Hippocampal formation (tissue), 2 donors: ENCODE data around the gene PANK2.
"Not testable (repeated sequence)": the region's sequence is repeated elsewhere in the genome, so short reads cannot be mapped to it uniquely, and the experiment has no call there.

Experiments
- DNase-seq, 2 donors: peaks; one replicate each; lab custom pipeline; 2025; lab: John Stamatoyannopoulos, UW

The PANK2 gene

DNA sequence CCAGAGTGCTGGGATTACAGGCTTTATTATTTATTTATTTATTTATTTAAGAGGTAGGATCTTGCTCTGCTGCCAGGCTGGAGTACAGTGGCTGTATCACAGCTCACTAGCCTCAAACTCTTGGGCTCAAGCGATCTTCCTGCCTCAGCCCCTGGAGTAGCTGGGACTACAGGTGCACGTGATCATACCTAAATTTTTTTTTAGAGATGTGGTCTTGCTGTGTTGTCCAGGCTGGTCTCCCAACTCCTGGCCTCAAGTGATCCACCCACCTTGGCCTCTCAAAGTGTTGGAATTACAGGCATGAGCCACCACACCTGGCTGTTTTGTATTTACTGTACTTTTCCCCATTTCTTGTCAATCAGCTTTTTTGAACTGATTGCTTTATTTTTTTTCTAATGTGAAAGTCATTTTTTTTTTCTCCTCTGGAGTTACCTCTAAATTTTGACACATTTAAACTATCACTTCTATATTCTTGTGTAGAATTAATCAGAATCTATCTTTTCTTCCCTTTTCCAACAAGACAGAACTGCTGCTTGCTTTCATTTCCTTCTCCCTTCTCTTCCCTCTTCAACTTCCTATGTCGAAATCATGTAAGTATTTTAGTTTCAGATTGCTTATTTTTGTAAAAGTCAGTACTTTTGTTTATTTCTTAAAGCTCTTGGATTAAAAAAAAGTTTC is 12.0 kb downstream of the PANK2 start:
- no peak for DNase-seq

DNA sequence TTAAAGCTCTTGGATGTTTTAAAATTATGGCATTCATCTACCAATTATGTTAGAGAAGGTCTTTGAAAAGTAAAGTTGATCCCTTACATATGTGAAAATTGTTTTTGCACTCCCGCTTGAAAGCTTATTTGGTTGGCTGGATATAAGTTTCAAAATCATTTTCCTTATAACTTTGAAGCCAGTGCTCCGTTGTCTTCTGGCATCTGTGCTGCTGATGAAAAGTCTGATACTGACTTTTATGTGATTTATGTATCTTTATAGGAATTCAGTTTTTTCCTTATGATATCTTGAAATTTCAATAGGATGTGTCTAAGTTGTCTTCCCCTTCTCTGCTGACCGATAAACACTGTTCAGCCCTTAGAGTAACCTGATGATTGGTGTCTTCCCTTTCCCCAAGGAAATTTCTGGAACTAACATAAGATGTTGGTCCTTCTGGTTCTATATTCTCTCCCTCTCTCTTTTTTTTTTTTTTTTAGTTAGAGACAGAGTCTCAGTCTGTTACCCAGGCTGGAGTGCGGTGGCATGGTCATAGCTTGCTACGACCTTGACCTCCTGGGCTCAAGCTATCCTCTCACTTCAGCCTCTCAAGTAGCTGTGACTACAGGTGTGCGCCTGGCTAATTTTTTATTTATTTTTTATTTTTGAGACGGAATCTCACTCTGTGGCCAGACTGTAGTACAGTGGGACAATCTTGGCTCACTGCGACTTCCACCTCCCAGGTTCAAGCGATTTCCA is 12.7 kb downstream of the PANK2 start:
- no peak for DNase-seq

DNA sequence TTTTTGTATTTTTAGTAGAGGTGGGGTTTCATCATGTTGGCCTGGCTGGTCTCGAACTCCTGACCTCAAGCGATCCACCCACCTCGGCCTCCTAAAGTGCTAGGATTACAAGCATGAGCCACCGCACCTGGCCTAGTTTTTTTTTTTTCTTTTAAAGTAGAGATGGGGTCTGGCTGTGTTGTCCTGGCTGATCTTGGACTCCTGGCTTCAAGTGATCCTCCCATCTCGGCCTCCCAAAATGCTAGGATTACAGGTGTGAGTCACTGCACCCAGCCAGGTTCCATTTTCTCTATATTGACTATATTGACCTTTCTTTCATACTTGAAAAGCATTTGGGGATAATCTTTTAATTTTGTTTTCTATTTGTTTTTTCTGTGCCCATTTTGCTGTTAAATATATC is 13.3 kb downstream of the PANK2 start:
- DNase-seq: no peak

DNA sequence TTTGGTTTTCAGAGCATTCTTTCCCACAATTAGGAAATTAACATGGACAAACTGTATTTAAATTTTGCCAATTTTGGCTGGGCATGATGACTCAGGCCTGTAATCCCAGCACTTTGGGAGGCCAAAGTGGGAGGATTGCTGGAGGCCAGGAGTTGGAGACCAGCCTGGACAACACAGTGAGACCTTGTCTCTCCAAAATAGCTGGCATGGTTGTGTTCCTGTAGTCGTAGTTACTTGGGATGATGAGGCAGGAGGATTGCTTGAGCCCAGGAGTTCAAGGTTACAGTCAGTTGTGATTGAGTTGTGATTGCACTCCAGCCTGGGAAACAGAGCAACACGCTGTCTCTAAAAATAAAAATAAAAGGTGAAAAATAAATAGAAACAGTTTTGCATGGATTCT is 15.0 kb downstream of the PANK2 start:
- no peak for DNase-seq

DNA sequence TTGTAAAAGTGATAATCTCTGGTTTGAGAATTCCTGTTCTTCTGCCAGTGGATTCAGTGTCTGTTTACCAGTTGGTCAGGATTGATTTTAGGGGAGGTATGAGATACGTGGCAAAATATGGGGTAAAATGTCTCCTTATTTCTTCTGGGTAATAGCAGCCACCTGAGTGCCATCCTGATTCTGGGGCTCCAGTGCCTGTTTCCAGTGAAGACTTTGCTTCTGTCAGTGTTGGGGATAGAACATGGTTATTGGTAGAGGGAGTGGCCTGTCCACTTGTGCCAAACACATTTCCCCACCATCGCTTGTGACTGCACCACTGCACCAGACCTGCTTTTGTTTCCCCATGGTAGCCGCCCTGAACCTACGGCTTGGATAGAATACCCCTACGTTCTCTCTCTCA is 15.7 kb downstream of the PANK2 start:
- no peak for DNase-seq

DNA sequence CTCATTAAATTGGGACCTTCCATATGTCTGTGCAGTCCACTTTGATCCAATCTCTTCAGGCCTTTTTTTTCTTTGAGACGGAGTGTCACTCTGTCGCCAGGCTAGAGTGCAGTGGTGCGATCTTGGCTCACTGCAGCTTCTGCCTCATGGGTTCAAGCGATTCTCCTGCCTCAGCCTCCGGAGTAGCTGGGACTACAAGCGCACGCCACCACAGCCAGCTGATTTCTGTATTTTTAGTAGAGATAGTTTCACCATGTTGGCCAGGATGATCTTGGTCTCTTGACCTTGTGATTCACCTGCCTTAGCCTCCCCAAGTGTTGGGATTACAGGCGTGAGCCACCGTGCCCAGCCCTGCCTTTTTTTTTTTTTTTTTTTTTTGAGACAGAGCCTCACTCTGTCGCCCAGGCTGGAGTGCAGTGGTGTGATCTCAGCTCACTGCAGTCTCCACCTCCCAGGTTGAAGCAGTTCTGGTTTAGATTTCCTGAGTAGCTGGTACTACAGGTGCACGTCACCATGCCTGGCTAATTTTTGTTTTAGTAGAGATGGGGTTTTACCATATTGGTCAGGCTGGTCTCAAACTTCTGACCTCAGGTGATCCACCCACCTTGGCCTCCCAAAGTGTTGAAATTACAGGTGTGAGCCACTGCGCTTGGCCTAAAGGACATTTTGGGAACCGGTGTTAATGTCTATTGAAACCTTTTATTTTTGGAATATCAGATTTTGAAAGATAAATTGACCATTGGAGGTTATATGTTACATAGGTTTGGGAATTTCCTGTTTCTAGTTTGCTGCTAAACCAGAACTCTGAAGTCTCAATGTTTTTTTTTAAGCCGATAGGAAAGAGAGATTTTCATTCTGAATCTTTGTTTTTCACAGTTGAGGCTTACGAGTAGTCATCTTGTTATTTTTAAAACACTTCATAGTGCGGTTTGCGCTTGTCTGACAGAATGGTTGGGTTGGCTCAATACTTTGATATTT is 17.8 kb downstream of the PANK2 start:
- DNase-seq: not testable (repeated sequence)

DNA sequence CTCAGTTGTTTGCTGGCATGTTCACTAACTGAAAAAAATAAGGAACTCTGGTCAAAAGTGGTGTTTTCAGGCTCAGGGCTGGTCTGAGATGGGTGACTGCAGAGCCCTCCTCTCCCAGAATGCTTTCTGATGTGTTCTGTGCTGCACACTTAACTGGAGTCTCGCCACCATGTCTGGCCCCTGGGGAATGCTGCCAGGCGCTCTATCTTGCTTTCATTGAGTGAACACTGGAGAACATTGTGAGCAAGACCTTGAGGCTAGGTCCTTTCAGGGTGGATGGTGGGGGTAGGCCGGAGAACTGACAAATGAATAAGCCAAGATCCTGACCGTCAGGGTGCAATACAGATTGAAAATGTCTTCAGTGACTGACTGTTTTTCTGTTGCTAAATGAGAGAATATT is 19.5 kb downstream of the PANK2 start:
- DNase-seq: peak in 1 of 2 donors; percentile 29

DNA sequence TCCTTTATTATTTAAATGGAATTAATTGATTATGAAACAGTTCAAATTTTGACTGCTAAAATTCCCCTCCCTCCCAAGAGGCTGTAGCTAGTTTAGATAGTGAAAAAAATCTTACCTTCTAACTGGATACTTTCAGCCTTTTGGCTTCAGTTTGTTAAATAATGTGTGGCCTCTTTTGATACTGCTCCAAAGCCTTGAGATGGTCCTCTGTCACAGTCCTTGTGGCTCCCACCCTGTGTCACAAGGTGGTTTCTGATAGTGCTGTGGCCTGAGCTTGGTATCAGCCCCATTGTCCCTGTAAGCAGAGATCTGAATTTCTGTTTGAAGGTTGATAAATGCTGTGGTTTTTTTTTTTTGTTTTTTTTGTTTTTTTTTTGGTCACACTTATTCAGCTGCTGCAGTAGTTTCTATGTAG is 20.8 kb downstream of the PANK2 start:
- DNase-seq: no peak

DNA sequence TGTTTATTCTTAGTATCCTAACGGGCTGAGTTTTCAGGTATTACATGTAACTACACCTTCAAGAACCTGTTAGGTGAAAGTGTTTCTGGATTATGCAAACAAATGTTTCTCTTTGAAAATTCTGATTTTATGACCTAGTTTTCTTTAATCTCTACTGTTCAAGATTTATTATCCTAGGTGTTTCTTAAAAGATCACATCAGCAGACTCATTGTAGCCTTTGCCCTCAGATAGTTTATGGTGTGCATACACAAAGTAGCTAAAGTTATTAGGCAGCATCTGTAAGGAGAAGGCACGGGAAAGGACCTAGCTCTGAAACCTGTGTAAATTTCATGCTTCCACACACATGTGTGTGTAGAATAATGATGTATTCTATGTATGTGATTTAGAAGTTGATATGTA is 21.7 kb downstream of the PANK2 start:
- DNase-seq: no peak

DNA sequence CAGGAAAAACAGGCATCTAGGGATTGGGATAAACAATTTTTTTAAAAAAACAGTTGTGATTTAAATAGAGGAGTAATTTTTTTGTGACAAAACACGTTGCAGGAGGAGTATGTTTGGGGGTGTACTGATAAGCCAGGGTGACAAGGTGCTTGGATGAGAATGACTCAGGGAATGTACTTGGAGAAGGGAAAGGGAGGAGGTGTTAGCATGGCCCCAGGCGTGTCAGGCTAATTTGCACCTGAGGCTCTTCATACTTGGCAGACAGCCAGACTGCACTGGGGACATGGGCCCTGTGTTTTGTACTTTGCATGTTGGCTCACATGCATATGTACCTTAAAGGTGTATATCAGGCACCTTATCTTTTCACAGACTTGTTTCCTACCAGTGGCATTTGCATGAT is 22.8 kb downstream of the PANK2 start:
- no peak for DNase-seq

DNA sequence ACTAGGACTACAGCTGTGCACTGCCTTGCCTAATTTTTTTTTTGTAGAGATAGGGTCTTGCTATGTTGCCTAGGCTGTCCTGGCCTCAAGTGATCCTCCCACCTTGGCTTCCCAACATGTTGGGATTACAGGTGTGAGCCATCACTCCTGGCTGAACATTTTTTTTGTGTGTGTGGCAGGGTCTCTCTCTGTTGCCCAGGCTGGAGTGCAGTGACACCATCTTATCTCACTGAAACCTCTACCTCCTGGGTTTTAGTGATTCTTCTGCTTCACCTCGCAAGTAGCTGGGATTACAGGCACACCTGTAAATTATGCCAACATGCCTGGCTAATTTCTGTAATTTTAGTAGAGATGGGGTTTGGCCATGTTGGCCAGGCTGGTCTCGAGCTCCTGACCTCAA is 25.3 kb downstream of the PANK2 start:
- DNase-seq: no peak

DNA sequence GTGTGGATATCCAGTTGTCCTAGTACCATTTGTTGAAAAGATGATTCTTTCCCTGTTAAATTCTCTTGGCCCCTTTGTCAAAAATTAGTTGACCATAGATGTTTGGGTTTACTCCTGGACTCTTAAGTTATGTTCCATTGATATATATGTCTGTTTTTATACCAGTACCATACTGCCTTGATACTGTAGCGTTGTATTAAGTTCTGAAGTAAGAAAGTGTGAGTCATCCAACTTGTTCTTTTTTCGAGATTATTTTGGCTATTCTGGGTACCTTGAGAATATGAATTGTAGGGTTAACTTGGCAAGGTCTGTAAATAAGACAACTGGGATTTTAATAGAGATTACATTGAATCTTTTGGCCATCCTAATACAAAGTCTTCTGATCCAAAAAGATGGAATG is 26.5 kb downstream of the PANK2 start:
- DNase-seq: no peak

DNA sequence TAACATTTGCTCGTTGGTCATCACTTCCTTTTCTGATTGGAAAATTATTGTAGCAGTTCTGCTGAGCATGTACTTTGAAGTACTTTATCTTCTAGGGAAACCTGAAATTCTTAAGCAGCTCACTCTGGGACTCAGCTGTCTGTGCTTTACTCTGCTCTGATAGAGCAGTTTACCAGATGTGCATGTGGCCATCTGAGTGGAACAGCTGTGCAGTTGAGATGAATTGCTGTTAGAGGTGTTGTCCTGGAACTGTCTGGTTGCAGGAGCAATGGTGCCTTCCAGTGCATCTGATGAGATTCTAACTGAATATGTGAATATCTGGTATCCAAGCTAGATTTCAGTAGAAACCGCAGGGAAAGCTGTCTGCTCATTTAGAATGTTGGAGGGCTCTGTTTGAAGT is 27.2 kb downstream of the PANK2 start:
- no peak for DNase-seq

DNA sequence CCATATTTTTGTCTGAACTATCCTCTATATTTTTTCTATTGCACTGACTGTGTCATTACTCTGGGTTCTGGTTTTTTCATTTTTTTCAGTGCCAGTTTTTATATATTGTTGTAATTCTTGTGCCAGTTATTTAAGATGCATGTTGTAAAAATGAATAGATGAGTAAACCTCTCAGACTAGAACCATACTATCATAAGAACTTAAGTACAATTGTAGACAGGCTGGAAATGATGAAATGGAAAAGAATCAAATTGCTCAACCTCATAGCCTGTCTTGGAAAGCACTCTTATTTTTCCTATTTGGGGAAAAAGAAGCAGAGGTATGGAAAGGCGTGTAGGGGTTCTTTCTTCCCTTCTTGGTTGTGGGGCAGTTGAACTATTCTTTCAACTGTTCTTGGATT is 30.2 kb downstream of the PANK2 start:
- DNase-seq: no peak

DNA sequence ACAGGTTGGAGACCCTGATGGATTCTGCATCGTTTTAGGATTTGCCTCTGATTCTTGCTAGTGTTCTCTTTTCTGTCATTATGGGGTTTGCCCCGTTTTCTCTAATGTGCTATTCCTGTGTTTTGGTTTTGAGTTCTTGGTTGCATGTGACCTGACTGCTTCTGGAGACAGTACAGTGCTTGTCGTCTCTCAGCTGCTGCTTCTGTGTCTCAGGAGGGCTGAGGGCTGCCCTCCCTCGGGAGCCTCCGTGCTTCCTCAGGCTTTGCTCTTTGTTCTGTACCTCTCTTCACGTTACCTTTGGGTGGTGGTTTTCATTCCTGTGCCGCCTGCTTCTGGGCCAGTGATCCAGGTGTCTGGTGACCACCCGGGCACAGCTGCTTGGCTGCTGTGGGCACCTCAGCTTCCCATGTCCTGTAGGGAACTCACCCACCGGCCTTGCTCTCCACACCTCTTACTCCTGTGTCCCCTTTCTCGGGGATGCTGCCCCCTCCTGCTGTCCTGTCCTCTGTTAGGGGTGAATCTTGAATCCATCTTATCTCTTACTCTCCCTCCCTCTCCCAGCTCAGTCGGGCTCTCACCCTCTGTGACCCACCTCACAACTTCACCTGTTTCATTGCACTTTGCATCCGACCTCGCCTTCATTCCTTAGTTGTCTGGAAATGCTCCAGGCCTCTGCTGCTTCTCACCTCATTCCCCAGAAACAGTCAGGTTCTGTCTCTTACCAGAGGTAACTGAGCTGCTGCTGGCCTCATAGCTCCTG is 33.2 kb downstream of the PANK2 start:
- no peak for DNase-seq

DNA sequence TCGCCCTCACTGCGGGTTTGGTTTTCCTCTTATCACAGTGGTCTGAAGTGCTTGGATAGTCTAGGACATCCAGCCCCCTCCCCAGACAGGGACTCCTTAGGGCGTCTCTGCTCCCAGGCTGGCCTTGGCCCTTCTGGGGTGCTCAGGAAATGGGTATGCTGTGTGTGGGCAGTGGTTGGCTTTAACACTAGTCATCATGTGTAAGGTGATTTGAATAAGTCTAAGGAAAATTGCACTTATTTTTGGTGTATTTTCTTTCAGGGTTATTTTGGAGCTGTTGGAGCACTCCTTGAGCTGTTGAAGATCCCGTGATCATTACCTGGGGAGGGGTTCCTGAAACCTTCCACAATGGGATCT is 33.8 kb downstream of the PANK2 start:
- no peak for DNase-seq

DNA sequence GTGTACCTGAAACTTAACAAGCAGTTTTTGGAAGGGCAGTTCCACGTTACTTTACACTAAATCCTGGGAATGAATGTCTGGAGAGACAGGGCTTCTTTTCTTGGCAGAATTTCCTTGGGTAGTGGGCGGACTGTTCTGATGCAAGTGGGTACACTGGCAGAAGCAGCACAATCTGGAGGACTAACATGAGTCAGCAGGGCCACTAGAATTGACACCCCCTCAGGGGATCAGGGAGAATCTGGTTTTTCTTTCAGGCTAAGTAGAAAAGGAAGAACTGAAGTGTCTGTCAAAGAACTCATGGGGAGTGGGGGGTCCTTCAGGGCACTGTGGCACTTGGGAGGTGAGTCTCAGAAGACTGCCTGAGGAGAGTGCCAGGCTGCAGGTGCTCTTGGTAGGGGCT is 34.6 kb downstream of the PANK2 start:
- DNase-seq: no peak

DNA sequence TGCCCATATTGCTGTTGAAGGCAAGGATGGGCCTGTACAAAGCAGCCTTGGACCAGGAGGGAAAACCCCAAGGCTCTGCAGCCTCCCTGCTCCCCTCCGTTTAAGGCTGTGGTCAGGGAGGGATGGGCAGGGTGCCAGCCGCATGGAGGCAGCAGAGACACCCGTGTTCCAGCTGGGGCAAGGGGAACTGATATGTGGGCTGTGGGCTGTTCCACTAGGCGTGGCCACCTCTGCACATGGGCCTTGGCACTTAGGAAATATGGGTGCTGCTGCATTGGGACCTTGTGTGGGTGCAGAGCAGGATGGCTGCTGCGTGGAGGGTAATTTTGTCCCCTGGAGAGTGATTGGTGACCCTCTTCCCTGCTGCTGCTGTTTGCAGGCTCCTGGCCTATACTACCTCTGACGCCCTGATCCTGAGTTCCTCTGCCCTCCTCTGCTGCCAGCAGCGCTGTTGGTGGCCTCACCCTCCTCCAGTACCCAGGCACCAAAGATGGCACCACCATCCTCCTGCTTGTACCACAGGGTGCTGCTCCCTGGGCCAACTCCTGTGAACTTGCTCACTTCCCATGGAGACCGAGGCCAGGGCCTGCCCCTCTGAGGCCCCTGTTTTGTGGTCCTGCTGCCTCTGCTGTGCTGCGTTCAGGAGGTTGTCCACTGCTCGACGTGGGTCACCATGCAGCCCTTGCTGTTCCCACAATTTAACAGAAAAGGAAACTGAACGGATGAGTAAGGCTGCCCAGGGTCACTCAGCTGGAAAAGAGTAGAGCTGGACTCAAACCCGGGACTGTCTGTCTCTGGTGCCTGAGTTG is 35.3 kb downstream of the PANK2 start:
- no peak for DNase-seq

DNA sequence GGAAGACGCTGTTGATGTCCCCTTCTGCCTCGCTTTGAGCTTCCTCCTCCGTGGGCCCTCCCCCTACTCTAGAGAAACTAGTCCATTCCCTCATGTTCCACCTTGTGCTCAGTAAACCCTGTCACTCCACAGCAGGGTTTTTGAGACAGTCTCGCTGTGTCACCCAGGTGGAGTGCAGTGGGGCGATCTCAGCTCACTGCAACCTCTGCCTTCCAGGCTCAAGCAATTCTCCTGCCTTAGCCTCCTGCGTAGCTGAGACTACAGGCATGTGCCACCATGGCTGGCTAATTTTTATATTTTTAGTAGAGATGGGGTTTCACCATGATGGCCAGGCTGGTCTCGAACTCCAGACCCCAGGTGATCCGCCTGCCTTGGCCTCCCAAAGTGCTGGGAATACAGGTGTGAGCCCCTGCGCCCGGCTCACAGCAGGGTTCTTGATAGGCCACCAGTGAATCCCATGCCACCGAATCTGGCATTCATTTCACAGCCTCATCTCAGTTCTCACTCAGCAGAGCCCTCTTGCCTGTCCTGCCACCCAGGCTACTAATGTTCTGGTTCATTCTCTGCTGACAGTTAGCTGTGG is 36.0 kb downstream of the PANK2 start:
- DNase-seq: no peak

DNA sequence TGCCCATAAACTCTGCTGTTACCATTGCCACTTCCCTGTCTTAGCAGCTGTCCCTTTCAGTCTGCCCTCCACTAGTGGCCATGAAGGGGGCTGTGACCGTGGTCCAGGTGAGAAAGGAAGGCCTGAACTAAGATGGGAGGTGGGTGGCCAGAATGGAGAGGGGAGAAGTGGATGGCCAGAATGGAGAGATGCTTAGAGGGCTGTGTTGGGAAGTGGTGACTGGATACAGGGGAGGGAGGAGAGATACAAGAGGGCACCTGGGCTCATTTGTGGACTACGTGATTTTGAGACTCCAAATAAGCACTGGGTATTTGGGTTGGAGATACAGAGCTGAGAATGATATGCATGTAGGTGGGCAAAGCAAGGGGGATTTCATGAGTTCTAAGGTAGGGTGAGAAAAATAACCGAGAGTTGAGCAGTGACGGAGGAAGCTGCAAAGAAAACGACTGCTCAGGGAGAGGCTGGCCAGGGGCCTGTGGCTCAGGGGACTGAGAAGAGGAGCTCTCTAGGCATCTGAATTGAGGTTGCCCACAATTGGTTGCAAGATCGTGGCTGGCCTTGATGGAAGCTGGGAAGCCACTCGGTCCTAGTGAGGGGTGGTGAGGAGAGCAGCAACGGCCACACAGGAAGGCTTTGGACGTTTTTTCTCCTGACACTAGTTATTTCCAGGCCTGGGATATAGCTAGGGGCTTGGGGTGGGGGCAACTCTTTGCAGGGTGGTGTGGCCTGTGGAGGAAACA is 36.9 kb downstream of the PANK2 start:
- DNase-seq: no peak
